GM18519 (cell line): ENCODE measurements around the gene C11orf87.

Source experiments
- ATAC-seq: cut with Tn5 transposase; IDR thresholded peaks from one replicate; pipeline ENCODE4 v1.9.1; 2021; ENCODE audit warnings: mild to moderate bottlenecking, moderate library complexity; ENCODE audit not compliant: unreplicated experiment, low FRiP score

C11orf87 gene

DNA sequence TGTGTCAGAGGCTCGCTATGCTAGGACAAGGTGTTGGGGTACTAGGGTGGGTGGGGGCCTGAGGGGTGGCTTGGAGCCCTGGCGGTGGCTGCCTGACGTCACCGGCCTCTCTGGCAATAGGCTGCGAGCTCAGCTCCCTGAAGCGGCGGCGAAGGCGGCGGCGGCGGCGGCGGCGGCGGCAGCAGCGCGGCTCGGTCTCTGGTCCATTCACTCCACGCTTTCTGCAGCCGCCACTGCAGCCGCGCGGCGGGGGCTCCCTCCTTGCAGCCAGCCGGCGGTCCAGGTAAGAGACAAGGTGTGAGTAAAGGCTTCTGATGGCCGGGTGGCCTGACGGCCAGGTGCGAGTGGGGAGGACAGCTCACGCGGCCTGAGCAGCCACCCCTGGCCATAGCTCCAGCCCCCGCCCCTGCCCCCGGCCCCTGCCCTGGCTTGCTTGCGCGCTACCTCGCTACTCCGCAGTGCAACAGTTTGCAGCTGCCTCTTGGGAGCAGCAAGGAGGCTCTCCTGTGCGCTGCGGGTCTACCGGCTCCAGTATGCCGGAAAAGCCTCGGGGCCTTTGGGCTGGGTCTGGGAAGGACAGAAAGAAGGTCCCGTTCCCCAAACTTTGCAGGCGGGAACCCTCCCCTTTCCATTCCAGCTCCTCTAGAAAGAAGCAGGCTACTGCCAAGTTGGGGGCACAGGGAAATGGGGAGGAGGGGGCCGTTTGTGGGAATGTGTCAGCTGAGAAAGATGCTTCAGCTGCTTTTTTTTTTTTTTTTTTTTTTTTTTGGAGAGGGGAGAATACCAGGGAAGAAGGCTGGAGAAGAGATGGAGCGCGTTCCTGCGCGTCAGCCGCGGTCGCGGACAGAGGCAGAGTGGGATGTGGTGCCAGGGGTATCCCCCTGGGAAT, at the start of gene C11orf87:
Gene C11orf87 (plus strand): TSS at position 210 of the 889 bp plus-strand sequence. CDS start 1,444 bp downstream, outside the sequence.
- no peak for ATAC-seq

DNA sequence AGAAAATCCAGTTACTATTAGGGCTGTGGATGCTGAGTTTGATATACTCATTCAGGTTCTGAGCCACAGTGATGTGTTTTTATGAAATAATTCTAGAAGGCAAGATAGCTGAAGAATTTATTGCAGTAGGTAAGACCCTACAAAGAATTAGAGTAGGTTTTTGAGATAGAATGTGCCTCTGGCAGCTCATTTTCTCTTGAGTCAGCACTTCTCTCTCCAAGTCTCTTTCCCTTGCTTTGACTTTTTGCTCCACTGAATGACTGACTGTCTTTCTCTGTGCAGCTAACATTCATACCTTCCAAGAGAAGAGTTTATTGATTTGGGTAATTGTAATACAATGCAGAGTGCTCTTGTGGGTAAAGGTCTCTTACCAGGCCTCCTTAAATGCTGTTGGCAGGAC, 48.0 kb upstream of the C11orf87 start:
- no peak for ATAC-seq

DNA sequence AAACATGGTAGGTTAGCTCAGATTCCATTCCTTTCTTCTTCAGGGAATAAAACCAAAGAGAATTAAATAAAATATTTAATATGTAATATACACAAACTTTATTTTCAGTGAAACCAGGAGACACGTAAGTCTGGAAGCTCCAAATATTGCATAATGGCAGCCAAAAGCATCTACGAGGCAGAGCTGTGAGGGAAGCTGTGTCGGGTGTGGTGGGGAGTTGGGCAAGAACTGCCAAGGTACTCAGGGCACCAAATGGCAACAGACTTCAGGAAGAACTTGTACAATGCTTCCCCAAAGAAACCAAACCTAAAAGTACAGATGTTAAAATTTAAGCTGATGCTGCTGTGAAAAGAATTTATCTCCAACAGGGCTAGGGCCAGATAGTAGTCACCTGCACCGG, 47.5 kb upstream of the C11orf87 start:
- no peak for ATAC-seq

DNA sequence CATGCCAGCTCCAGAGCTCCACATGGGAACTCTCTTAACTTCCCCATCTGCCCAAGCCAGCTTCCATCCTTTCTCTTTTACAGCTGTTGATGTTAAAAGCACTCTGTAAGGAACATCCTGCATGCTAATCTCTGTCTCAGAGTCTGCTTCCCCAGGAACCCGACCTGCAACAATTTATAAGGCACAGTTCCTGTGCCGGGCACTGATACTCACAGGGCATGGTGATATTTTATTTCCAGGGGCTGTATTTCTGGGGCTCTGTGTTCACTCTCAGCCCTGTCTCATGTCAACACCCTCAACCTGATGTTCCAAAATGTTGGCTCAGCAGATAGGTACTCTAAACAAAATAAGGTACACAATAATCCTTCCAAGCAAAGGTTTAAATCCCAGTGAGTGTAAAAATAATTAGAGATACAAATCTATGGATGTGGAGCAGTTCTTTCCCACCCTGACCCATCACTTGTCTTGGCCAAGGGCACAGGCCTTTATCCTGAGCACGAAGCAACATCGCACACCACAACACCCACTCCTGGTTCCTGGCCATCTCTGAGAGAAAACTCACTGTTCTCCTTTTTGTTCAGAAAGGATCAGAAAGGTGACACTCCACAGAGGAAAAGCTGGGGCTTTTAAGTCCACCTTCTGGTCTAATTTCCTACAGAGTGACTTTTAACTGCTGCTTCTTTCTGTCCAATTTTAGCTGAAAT, 44.8 kb upstream of the C11orf87 start:
- no peak for ATAC-seq

DNA sequence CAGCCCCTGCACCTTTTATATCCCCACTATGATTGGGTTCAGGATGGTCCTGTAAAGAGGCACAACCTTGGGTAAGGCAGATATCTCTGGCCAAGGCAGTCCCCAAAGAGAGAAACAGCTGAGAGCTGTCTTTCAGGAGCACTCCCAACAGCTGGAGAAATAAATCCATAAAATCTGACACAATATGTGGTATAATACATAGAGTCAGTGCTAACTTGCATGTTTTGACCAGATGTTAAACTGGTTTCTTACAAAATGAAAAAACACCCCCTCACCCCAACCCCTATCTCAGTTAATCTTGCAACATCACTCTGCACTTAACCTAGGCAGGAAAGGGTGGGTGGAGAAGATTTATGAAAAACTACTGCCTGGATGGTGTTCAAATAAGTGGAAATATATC, 44.0 kb upstream of the C11orf87 start:
- no peak for ATAC-seq

DNA sequence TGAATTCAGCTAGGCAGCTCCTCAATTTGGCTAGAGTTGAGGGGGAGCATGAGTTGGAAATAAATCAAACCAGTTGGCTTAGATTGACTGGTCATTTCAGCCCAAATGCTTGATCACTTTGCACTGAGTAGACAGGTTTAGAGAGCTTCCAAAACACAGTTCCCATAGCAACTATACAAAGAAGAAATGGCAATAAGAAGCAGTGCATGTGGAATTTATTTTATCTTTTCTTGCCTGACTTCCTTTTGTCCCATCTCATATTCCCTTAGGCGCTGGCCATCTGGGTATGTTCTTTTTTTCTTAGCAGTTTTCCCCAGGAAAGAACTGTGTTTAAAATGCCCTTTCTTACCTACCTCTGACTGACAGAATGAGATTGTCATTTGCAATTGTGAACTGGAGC, 38.7 kb upstream of the C11orf87 start:
- no peak for ATAC-seq

DNA sequence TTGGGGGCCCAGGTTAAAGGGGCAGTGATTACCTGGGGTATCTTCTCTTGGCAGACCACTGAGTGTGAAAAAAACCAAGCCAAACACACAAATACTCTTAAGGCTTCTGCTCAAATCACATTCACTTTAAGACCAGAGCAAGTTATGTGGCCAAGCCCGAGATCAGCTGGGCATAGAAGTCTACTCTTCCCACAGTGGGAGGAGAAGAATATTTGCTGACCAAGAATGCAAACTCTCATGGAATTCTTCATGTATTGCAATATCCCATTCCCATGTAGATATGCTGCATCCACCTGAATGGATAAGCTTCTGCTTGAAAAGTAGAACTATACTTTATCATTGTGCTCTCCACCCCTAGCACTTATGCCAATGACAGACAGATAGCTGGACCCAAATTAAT, 37.1 kb upstream of the C11orf87 start:
- no peak for ATAC-seq

DNA sequence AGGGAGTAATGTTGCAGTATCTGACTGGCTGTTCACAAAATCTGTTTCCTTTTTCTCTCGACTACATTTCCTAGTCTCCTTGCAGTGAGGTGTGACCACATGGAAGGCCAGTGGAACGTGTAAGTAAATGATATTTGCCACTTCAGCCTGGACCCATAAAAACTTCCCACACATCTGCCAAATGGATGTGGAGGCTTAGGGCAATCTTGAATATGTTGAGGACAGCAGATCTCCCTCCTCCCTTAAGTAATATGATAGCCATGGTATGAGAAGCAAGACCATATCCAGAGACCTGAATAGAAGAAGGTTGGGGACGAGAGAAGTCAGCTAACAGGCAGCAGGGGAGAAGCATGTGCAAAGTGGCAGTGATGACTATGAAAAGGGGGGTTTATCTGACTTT, 33.0 kb upstream of the C11orf87 start:
- ATAC-seq = no peak

DNA sequence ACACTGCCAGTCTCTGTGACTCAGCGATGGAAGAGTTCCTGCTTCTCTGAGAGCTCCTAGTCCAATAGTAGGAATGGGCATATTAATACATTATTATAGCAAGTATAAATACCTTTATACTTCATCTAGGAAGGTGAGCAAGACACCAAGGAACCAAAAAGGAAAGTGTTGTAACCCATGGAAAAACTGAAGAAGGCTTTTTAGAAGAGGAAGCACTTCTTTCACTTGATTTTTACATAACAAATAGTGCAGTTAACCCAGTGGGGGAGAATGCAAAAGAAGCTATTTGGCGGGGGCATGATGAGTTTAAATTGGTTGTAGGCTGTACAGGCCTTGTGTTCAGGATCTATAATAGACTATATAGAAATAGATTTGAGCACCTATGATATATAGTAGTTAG, 31.2 kb upstream of the C11orf87 start:
- no peak for ATAC-seq

DNA sequence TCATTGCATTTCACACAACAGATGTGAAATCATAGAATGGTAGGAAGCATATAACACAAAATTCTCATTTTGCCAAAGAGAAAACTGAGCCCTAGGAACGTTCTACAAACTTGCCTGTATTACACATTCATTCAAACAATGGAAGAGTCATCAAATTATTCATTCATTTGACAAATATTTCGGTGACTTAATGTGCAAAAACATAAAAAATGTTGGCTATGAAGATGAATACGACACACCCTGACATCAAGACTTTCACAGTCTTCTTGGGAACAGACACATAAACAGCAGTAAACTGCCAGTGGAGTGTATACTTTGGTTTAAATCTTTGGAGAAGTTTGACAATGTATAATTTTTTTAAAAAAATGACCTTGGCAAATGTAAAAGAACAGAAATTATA, 20.4 kb upstream of the C11orf87 start:
- no peak for ATAC-seq

DNA sequence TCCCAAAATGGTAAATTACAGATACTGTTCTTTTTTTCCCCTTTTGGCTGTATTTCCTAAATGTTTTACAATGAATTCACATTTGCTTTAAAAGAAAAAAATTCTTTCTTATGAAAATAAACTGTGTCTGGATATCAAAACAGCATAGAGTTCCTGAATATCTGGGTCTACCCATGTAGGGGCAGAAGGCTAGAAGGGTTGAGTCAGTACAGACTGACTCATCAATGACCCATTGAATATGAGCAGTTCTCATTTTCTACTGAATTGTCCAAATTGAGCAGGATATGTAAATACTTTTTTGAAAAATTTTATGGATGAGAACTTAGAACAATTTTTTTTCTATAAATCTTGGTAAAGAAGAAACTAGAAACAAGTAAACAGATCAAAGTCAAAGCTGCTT, 16.3 kb upstream of the C11orf87 start:
- ATAC-seq = no peak

DNA sequence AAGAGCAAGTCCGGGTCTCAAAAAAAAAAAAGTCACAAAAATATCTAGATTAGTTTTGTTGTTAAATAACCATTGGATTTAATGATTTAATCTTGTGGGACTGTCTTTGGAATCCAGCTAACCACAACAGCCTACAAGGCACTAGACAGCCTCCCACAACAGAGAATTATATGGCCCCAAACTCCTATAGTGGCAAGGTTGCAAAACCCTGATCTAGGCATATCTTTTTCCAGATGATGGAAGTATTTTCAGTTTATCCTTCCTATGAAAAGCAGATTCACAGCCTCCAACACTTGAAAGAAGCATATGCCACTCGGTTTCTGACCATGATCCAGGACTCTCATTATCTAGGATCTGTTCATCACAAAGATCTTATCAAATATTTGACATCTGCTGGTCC, 5.4 kb upstream of the C11orf87 start:
- no peak for ATAC-seq

DNA sequence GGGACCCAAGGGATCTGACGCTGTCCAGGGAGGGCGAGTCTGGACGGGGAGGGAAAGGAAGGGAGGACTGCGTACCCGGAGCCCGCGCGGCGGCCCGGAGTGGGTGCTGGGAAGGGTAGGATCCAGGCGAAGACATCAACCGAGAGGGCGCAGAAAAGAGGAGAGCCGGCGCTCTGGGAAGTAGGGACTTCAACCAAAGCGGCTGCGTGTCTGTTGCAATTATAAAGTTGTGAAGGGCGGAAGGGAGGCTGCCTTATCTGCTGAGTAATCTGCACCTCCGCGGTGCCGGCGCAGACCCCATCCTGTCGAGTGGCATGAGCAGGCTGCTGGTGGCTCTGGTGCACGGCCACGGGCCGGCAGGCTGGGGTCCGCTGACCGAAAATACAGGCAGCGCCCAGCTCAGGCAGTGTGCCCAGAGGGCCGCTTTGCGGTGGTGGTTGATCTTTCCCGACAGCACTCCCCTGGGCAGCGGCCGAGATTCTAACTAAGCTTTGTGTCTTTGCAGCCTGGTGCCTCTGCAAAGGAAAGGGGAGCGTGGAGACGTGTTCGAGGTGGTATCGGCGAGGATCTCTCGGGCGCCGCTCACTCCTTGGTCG, 978 bp downstream of the C11orf87 start:
- no peak for ATAC-seq

DNA sequence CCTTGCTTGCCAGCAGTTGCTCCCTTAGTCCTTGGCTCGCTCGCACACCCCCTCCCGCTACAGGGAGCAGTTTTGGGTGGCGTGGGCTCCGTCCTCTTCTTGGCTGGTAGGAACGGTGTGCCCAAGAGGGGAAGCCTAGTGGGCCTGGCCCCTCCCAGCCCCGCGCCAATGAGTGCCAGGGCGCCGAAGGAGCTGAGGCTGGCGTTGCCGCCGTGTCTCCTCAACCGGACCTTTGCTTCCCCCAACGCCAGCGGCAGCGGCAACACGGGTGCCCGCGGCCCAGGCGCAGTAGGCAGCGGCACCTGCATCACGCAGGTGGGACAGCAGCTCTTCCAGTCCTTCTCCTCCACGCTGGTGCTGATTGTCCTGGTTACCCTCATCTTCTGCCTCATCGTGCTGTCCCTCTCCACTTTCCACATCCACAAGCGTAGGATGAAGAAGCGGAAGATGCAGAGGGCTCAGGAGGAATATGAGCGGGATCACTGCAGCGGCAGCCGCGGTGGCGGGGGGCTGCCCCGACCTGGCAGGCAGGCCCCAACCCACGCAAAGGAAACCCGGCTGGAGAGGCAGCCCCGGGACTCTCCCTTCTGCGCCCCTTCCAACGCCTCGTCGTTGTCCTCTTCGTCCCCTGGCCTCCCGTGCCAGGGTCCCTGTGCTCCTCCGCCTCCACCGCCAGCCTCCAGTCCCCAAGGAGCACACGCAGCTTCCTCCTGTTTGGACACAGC, 1.6 kb downstream of the C11orf87 start:
- no peak for ATAC-seq

DNA sequence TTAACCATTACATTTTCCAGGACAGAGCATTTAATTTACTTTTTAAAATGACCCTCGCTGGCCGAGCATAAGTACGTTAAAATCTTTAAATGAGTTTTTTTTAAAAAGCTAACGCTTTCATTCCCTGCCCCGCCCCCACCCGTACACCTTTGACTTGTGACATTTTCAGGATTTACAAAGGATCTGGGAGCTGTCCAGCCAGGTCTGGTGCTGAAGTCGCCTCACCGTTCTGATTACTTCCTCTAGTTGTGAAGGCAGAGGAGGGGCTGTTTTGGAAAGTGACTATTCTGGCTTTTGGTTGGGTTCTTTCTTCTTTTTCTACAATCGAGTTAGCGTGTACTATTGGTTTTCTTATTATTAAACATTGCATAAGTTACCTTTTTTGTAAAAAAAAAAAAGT, 2.9 kb downstream of the C11orf87 start:
- ATAC-seq = no peak

DNA sequence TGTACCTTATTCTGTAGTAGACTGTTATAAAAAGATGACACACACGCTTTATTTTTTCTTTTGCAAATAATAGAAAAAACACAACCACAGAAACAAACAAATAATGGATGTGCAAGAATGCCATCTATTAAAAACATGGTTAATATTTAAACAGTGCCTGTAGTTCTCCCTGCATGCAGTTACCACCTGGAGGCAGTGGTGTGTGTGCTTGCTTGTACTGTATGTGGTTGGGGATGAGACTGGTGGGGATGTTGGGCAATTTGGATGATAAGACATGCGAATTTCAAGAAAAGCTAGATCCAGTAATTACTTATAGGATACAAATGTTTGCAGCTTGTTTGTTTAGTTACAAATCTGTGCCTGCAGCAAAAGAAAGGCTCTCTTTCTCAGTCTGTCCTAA, 3.6 kb downstream of the C11orf87 start:
- ATAC-seq = no peak

DNA sequence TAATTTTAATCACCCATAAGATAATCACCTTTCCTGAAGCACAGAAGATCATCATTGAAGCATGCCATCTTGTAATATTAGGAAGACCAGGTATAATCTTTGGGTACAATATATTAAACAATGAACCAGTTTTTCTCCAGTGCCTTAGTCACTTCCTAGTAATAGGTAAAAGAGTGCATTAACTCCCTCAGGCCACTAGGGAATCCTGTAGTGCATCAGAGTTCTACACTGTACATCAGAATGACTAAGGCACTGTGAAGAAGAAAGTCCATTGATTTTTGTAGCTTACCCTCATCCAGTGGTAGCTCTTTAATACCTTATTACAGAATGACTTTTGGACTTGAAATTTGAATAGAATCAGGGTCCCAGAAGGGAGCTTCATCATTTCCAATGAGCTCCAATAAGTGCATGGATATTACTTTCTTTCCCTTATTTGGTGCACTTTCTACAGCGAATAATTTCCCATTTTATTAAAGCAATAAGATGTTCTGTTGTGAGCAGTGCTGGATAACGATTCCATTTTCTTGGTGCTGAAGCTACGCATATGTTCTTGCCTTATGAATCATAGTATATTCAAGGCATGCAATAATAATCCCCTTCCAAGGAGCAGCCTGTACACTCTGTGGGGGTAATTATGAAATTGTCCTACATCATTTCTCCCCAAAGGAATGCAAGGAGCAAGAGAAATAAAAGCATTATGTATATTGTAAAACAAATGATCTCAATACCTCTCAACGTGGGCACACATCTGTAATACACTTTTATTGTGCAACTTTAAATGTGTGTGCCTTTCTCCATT, 4.7 kb downstream of the C11orf87 start:
- peak; percentile 78 for ATAC-seq

DNA sequence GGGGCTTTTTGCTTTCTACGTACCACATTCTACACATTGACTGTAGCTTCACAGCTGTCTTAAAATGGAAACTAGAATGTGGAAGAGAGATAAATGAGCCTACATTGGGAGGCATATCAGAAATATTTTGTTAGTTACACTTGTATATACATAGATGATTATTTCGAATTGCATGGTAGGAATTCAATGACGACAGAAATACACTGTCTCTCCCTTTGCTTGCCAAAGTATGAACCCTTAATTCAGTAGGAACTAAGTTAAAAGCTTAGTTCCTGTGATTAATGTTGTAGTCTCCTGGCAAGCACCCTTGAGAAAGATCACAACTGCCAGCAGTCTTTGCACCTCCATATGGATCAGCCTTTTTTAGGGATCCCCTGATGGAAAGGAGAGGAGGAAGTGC, 10.1 kb downstream of the C11orf87 start:
- no peak for ATAC-seq

DNA sequence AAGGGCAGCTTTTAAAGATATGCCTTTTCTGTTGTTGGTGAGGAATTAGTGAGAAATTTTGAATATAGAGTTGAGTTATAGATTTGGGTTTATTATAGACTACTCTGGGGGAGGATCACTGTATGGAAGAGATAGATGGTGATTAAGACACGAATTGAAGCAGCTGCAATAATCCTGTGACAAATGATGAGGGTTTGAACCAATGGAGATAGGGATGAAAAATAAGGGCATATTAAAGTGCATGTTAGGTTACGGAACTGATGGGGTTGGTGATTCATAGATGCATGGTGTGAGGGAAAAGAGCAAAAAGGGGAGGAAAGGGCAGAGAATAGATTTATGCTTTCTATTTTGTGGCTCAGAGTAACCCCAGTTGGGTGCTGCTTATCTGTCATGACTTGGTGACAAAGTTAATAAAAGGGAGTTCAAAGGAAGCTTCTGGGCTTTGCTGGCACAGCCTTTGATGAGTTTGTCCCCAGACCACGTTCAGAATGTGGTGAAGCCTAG, 11.8 kb downstream of the C11orf87 start:
- ATAC-seq = no peak
